ENCODE data around the gene PTPN1. TPM values are rescaled to one million over a fixed set of nuclear protein-coding genes. Genes with fewer than 3 reads are reported as not detected.
A peak's percentile ranks its signal among the peaks of the same experiment; 100 is the strongest.

Gene PTPN1
- total and polyA plus RNA-seq, 2 of the 4 experiments (the other 2 are of a cell fraction) = 31.7 to 37.4 TPM

- Histone ChIP-seq H2BK120ac (ENCODE audit: low read depth, low read length) (no peak overlapping the region), H4K5ac (ENCODE audit: low read depth, low read length) (no peak overlapping the region), H3K36me3 (ENCODE audit: control insufficient read depth, insufficient read depth, low read length) (peaks cover 8% of the 10 kb centered on the region; the same call in 1 of the 2 replicates), H4K8ac (ENCODE audit: low read depth in 2 of 2, low read length in 2 of 2) (0 out of 4 replicates have a peak overlapping the region, but pooled peaks of 1 of the 2 experiments have one; percentile 21), H2AFZ (replicated peaks; ENCODE audit: low read length, poor library complexity) (no peak overlapping the region), H2BK15ac (ENCODE audit: low read depth, low read length) (no peak overlapping the region), H4K91ac (ENCODE audit: insufficient read depth, low read depth, low read length) (no peak overlapping the region), H3K79me1 (ENCODE audit: low read depth in 1 of 2, low read length in 2 of 2) (peaks cover 35 to 83% of the 10 kb centered on the region in 2 experiments), H3K4me1 (ENCODE audit: control insufficient read depth, insufficient read depth, low read length) (peaks cover 20% of the 10 kb centered on the region), H3K14ac (replicated peaks; ENCODE audit: low read depth, low read length) (0 out of 2 replicates have a peak overlapping the region, but pooled peaks have one; percentile 34), H3K56ac (ENCODE audit: extremely low read depth, insufficient read depth, low read length) (no peak overlapping the region), H2AK5ac (ENCODE audit: low read depth, low read length) (no peak overlapping the region), H4K20me1 (ENCODE audit: insufficient read depth, low read length) (peaks cover 10% of the 10 kb centered on the region; the same call in 1 of the 2 replicates), H2BK5ac (ENCODE audit: low read depth, low read length, poor library complexity, severe bottlenecking) (peak overlapping the region; percentile 32), H3K23ac (ENCODE audit: low read depth, low read length) (peak overlapping the region; percentile 32; the same call in 1 of the 2 replicates), H3K4ac (ENCODE audit: low read depth, low read length) (no peak overlapping the region), H3K27me3 (ENCODE audit: control insufficient read depth, insufficient read depth, low read length) (no peaks in the 10 kb centered on the region), H2BK20ac (ENCODE audit: low read depth, low read length) (no peak overlapping the region), H3K9ac (ENCODE audit: low read depth, low read length) (no peak overlapping the region), H3K9me1 (ENCODE audit: insufficient read depth, low read length) (peaks cover 21% of the 10 kb centered on the region), H2AK9ac (replicated peaks; ENCODE audit: low read depth, low read length, poor library complexity) (no peak overlapping the region), H3K27ac (ENCODE audit: insufficient read depth, low read length) (no peak overlapping the region), H3K4me2 (ENCODE audit: low read depth, low read length) (no peak overlapping the region), H3K4me3 (ENCODE audit: insufficient read depth, low read depth, low read length) (no peak overlapping the region), H3K9me3 (ENCODE audit: control insufficient read depth, insufficient read depth, low read length) (no peaks in the 10 kb centered on the region), H3K18ac (ENCODE audit: low read depth, low read length) (no peak overlapping the region)
- dilution Hi-C loops (cut with HindIII; ENCODE audit: low sequenced_read_pairs, unreplicated experiment) = no loop called here
- in situ Hi-C loops (cut with MboI; ENCODE audit: low sequenced_read_pairs) = no loop called here
- TF ChIP-seq MAFK (IDR thresholded peaks at IDR 0.05; ENCODE audit: low read depth, low read length) = no peak
- no peak for TF ChIP-seq FOS (IDR thresholded peaks at IDR 0.05; ENCODE audit: low read depth, low read length)
- TF ChIP-seq SMC3 (IDR thresholded peaks at IDR 0.05; ENCODE audit: low read depth, low read length) = no peak
- no peak for TF ChIP-seq USF2 (IDR thresholded peaks at IDR 0.05; ENCODE audit: low read depth, low read length)
- BruUV-seq (replicated peaks) = no TSS peak
- ChIA-PET POLR2A (ENCODE audit: unreplicated experiment) (no interaction called here), CTCF (interaction anchor here (0.9 kb wide), 1 partner anchor 21 kb away, joined by 3 read pairs; no protein-coding TSS in a partner anchor)
- no CpG with 5 or more reads among the region's 4 CpGs for WGBS, 2 experiments (ENCODE audit: extremely low coverage in 2 of 2, insufficient read length in 1 of 2)
- ATAC-seq (ENCODE audit: low read depth) (no peak), DNase-seq (no peak)
- intact Hi-C loops (cut with micrococcal nuclease) = no loop called here
These were observed 44.8 kb downstream of the PTPN1 start for GRCh38 chr20:50554694-50555579.
